Omental fat pad (tissue), 4 donors: ENCODE measurements around the gene CCDC127. TPM values are rescaled to one million over a fixed set of nuclear protein-coding genes. Genes with fewer than 3 reads are reported as not detected.
"Not testable (repeated sequence)": the region's sequence is repeated elsewhere in the genome, so short reads cannot be mapped to it uniquely, and the experiment has no call there.

Experiments used
- ATAC-seq: fragments of 150-250 bp; one replicate; pipeline ENCODE4 v1.9.1; 2016; ENCODE audit warnings: mild to moderate bottlenecking, moderate library complexity; ENCODE audit not compliant: low FRiP score
- DNase-seq: peaks from one replicate; pipeline ENCODE4 v3.0.0-alpha.2; 2019; ENCODE audit warnings: low spot score
- total RNA-seq, 4 donors: library from RNA; depleted of rRNA; stranded (reverse); fragments of >200 nt; gene quantifications; one replicate each; pipeline ENCODE4 v1.1.0, GENCODE V29; 2016
- TF ChIP-seq, protein P1 (sequence below), 3 donors: fragments of 450-650 bp; IDR thresholded peaks; one replicate each; pipeline ENCODE4 v1.5.1; 2016 to 2017; ENCODE audit warnings: antibody characterized with exemption in 3 of 3, mild to moderate bottlenecking in 3 of 3, moderate library complexity in 2 of 3

CCDC127 gene
- total RNA-seq, 4 donors from 2014 or later: 4.7 to 10.6 (median 5.5) TPM

DNA sequence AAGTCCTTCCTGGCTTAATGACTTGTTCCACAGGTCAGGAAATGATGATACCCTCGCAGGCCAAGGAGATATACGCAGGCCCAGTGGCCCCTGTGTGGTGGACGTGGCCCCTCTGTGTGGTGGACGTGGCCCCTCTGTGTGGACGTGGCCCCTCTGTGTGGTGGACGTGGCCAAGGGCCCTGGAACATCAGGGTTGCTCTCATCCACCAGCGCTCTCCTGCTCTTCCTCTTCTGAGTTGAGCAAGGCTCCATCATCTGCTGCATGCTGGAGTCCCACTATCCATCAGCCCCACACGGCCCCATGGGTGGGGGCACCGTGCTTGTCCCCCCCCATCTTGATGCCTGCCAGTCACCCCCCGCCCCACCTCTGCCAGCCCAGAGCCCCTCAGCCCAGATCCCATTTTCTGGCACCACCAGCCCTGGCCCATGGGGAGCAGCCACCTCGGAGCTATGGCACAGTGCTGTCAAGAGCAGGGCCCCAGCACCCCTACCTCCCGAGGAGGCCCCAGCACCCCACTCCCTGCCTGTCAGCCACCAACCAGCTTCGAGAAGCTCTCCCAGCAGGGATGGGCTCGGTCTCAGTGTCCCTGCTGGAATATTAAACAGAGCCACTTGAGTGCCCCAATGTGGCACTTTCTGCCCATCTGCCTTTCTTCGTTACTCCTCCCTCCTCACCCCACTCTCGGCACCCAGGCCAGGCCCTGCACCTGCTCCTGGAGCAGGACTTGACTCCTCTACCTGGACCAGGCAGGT is 18.6 kb downstream of the CCDC127 start:
- ATAC-seq (no peak), DNase-seq (no peak)
- TF ChIP-seq, protein P1, sequence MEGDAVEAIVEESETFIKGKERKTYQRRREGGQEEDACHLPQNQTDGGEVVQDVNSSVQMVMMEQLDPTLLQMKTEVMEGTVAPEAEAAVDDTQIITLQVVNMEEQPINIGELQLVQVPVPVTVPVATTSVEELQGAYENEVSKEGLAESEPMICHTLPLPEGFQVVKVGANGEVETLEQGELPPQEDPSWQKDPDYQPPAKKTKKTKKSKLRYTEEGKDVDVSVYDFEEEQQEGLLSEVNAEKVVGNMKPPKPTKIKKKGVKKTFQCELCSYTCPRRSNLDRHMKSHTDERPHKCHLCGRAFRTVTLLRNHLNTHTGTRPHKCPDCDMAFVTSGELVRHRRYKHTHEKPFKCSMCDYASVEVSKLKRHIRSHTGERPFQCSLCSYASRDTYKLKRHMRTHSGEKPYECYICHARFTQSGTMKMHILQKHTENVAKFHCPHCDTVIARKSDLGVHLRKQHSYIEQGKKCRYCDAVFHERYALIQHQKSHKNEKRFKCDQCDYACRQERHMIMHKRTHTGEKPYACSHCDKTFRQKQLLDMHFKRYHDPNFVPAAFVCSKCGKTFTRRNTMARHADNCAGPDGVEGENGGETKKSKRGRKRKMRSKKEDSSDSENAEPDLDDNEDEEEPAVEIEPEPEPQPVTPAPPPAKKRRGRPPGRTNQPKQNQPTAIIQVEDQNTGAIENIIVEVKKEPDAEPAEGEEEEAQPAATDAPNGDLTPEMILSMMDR (IDR thresholded peaks at IDR 0.05): no peak

DNA sequence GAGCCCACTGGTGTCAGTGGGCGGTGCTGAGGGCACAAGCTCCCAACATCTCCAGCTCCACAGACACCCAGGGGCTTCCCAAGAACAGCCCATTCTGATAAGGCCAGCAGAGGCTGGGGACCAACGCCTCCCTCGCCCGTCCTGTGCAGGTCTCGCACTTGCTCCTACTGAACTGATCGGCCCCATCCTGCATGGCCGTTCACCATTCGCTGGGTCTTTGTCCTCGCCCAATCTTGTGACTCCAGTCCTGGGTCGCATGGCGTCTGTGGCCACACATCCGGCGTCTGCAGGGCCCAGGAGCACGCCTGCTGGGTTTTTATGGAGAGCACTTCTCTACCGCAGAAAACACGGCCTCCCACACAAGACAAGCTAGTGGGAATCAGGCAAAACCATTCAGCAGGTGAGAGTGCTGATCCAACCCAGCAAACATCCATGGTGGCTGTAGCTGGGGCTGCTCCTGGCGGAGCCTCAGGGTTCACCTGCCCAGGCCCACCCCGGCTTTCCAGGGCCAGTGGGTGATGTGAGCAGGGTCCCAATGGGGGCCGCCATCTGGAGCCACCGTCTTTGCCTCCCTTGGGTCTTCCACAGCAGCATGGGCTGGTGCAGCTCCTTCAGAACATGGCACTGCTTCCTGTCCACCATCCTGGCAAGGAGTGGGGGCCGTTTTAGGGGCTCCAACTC is 19.3 kb downstream of the CCDC127 start:
- ATAC-seq (no peak), DNase-seq (no peak)
- TF ChIP-seq, protein P1 (IDR thresholded peaks at IDR 0.05): no peak

DNA sequence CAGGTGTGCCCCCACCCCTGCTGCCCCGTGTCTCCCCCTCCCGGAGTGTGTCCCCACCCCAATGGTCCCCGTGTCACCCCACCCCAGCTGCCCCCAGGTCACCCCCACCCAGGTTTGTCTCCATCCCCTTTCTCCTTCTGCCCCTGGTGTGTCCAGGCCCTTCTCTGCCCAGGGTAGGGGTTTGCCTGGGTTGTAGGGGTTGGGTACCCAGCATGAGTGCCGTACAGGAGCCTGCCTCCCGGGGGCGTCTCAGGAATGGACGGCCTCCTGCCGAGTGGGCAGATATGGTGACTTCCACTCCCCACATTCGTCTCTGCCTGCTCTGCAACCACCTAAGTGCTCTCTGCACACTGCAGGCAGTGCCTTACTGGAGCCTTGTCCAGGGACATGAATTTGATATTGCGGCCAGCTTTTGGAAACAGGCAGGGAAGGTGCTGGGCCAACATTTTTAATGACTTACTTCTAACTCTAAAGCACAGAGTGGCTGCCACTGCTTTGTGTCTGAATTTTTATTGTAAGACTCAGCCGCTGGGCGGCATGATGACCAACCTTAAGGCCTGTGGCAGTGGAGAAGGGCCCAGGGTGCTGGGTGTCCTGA is 20.0 kb downstream of the CCDC127 start:
- DNase-seq (no peak), ATAC-seq (no peak)
- TF ChIP-seq, protein P1 (IDR thresholded peaks at IDR 0.05): no peak

DNA sequence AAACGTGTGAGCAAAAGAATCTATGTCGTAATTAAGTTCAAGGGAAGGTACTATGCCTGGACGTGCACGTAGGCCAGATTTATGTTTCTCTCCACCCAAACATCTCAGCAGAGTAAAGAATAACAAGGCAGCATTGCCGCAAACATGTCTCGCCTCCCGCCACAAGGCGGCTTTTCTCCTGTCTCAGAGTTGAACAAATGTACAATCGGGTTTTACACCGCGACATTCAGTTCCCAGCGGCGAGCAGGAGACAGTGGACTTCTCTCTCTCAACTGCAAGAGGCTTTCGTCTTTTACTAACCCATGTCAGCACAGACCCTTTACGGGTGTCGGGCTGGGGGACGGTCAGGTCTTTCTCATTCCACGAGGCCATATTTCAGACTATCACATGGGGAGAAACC is 20.9 kb downstream of the CCDC127 start:
- ATAC-seq, DNase-seq: not testable (repeated sequence)

DNA sequence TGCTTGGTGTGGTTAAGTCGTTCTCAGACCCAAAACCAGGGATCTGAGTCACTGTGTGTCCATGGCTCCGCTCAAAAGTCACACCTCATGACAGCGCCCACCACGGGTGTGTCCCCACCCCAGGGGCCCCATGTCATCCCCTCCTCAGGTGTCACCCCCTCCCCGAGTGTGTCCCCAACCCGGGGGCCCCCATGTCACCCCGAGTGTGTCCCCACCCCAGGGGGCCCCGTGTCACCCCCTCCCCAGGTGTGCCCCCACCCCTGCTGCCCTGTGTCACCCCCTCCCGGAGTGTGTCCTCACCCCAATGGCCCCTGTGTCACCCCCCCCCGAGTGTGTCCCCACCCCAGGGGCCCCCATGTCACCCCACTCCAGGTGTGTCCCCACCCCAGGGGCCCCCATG is 21.6 kb downstream of the CCDC127 start:
- TF ChIP-seq, protein P1 (IDR thresholded peaks at IDR 0.05): no peak
- no peak for DNase-seq
- ATAC-seq: no peak

DNA sequence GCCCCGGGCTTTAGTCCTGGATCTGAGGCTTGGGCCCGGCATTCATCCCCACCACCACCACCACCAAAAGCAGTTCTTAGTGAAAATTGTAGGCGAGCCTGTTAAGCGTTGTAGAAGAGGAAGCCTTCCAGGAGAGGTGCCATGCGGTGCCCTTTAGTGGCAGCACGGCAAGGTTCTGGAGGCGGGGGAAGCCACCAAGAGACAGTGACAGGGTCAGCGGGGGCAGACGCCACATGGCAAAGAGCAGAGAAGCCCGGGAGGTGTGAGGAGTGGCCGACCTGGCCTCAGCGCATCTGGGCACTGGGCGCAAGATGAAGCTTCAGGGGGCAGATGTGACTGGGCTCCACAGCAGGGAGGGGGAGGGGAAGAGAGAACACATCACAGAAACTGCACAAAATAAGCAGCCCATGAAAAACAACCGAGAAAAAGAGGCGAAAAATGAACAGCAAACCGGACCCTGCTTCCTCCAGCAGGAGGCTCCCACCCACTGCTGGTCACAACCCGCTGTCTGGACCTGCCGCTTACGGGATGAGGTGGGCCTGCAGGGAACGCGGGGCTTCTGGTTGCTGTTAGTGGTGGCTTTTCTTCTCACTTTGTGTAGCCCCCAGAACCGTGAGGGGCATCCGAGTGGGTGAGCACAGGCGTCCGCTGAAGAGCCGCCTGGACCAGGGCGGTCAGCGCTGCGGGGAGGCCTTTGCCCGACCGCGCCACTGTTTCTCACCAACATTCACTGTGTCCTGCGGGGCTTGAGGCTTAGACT is 22.4 kb downstream of the CCDC127 start:
- ATAC-seq: no peak
- TF ChIP-seq, protein P1 (IDR thresholded peaks at IDR 0.05): no peak
- no peak for DNase-seq

DNA sequence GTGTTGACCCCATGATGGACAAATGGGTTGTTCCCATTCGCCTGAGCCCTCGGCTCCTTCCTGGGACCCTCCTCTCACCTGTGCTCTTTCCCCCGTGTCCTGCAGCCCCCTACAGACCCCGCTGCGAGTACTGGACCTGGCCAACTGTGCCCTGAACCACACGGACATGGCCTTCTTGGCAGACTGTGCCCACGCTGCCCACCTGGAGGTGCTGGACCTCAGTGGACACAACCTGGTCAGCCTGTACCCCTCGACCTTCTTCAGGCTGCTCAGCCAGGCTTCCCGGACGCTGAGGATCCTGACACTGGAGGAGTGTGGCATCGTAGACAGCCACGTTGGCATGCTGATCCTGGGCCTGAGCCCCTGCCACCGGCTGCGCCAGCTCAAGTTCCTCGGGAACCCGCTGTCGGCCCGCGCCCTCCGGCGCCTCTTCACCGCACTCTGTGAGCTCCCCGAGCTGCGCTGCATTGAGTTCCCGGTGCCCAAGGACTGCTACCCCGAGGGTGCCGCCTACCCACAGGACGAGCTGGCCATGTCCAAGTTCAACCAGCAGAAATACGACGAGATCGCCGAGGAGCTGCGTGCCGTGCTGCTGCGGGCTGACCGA is 23.2 kb downstream of the CCDC127 start:
- TF ChIP-seq, protein P1 (IDR thresholded peaks at IDR 0.05): no peak
- no peak for DNase-seq
- ATAC-seq: no peak
